ENCODE results near the gene COL19A1.

- TF ChIP-seq CTCF (IDR thresholded peaks at IDR 0.05), result no peak
- TF ChIP-seq POLR2A (IDR thresholded peaks at IDR 0.05), result no peak
These were observed 127.9 kb downstream of the COL19A1 start for GRCh38 chr6:69994251-69994650.
